ENCODE results near the gene PPRC1.

DNA sequence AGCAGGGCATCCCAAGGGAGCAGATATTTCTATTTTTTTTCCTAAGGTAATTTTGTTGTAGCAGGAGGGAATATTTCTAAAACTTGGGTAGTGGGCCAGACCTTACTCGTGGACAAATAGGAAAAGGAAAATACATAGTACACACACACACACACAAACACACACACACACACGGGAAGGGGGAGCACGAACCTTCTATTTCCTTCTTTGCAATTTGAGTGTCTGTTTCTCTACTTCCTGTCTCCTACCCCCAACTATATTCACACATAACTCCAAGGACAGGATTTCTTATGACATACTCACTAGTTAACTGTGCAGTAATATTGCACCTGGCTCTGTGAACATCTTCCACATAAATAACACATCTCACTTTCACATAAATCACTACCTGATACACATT lies 17.1 kb upstream of the PPRC1 start:
- TF ChIP-seq CREM (CRISPR knock-in tag; IDR thresholded peaks at IDR 0.05): no peak
- TF ChIP-seq, protein P1, sequence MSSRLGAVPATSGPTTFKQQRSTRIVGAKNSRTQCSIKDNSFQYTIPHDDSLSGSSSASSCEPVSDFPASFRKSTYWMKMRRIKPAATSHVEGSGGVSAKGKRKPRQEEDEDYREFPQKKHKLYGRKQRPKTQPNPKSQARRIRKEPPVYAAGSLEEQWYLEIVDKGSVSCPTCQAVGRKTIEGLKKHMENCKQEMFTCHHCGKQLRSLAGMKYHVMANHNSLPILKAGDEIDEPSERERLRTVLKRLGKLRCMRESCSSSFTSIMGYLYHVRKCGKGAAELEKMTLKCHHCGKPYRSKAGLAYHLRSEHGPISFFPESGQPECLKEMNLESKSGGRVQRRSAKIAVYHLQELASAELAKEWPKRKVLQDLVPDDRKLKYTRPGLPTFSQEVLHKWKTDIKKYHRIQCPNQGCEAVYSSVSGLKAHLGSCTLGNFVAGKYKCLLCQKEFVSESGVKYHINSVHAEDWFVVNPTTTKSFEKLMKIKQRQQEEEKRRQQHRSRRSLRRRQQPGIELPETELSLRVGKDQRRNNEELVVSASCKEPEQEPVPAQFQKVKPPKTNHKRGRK (CRISPR knock-in tag; IDR thresholded peaks at IDR 0.05; ENCODE audit: borderline replicate concordance): no peak
- TF ChIP-seq, protein P2, sequence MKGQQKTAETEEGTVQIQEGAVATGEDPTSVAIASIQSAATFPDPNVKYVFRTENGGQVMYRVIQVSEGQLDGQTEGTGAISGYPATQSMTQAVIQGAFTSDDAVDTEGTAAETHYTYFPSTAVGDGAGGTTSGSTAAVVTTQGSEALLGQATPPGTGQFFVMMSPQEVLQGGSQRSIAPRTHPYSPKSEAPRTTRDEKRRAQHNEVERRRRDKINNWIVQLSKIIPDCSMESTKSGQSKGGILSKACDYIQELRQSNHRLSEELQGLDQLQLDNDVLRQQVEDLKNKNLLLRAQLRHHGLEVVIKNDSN (CRISPR knock-in tag; IDR thresholded peaks at IDR 0.05): no peak

Measured in WTC11 (cell line).